ENCODE measurements around the gene NMNAT3.

DNA sequence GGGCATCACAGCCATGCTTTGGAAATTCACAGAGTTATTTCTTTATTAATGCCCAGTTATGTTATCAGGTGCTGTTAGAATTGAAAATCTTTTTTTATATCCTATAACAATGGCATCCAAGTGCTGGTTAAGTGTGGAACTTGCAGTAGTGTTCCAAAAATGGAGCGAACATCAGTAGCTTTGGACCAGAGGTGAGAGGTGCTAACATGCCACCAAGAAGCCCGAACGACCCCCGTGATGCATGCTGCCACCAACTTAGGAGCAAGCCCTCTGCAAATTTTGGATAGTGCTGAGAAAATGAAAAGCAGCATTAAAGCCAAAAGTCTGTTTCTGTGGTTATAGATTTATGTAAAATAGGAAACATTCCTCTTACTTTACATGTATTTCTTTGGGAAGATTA is 163.0 kb downstream of the NMNAT3 start:
- TF ChIP-seq, protein P1, sequence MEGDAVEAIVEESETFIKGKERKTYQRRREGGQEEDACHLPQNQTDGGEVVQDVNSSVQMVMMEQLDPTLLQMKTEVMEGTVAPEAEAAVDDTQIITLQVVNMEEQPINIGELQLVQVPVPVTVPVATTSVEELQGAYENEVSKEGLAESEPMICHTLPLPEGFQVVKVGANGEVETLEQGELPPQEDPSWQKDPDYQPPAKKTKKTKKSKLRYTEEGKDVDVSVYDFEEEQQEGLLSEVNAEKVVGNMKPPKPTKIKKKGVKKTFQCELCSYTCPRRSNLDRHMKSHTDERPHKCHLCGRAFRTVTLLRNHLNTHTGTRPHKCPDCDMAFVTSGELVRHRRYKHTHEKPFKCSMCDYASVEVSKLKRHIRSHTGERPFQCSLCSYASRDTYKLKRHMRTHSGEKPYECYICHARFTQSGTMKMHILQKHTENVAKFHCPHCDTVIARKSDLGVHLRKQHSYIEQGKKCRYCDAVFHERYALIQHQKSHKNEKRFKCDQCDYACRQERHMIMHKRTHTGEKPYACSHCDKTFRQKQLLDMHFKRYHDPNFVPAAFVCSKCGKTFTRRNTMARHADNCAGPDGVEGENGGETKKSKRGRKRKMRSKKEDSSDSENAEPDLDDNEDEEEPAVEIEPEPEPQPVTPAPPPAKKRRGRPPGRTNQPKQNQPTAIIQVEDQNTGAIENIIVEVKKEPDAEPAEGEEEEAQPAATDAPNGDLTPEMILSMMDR (IDR thresholded peaks at IDR 0.05), result no peak
- no peak for TF ChIP-seq POLR2A (IDR thresholded peaks at IDR 0.05)

Measured in thyroid gland (tissue), 4 donors.